H1 (cell line): ENCODE data around the gene TEDC1. TPM values are rescaled to one million over a fixed set of nuclear protein-coding genes. Genes with fewer than 3 reads are reported as not detected.

Source experiments
- CTCF ChIA-PET: fragments of 300-600 bp; sonication (Branson Sonifier 250); formaldehyde crosslinking; loops from one replicate; lab custom pipeline; 2021; ENCODE audit not compliant: partially characterized antibody; lab: Charles Lee
- POLR2A ChIA-PET: fragments of 300-600 bp; sonication (Branson Sonifier 250); formaldehyde crosslinking; loops from one replicate; lab custom pipeline; 2021; ENCODE audit warnings: inconsistent platforms; ENCODE audit not compliant: partially characterized antibody; lab: Charles Lee
- DNase-seq, 2 experiments: peaks; one replicate each; pipeline versions ENCODE4 v3.0.0 to v3.0.0-alpha.2; 2010 to 2022; ENCODE audit warnings: low spot score in 2 of 2, low read depth in 1 of 2, mixed read lengths in 1 of 2
- FAIRE-seq: peaks from 2 replicates; lab custom pipeline; 2011; peaks lifted over from hg19 to GRCh38; lab: Jason Lieb, UNC
- H2AFZ ChIP-seq: 2 replicates; pipeline ENCODE4 v1.8.1; 2012; ENCODE audit warnings: low read length, inconsistent platforms
- H2AK5ac ChIP-seq: 2 replicates; pipeline ENCODE4 v1.6.1; 2013; ENCODE audit warnings: low read depth, low read length
- H2BK120ac ChIP-seq: replicated peaks from 2 replicates; pipeline ENCODE3; 2013; ENCODE audit warnings: low read depth, low read length, inconsistent platforms
- H2BK12ac ChIP-seq: 2 replicates; pipeline ENCODE4 v1.6.1; 2013; ENCODE audit warnings: low read depth, low read length
- H2BK15ac ChIP-seq: 2 replicates; pipeline ENCODE4 v1.6.1; 2013; ENCODE audit warnings: low read length
- H2BK20ac ChIP-seq: 2 replicates; pipeline ENCODE4 v1.6.1; 2013; ENCODE audit warnings: low read length
- H2BK5ac ChIP-seq: 2 replicates; pipeline ENCODE4 v1.6.1; 2013; ENCODE audit warnings: low read depth, low read length
- H3K14ac ChIP-seq: 2 replicates; pipeline ENCODE4 v1.6.1; 2013; ENCODE audit warnings: inconsistent platforms; ENCODE audit not compliant: insufficient read length
- H3K18ac ChIP-seq: 2 replicates; pipeline ENCODE4 v1.6.1; 2013; ENCODE audit warnings: low read length; ENCODE audit errors: extremely low read depth
- H3K23ac ChIP-seq: 2 replicates; pipeline ENCODE4 v1.6.1; 2013; ENCODE audit warnings: inconsistent platforms; ENCODE audit not compliant: insufficient read length
- H3K23me2 ChIP-seq: 2 replicates; pipeline ENCODE4 v1.6.1; 2013; ENCODE audit warnings: low read depth, low read length
- H3K27ac ChIP-seq: 2 replicates; pipeline ENCODE4 v1.6.1; 2011; ENCODE audit warnings: low read depth, low read length, inconsistent platforms
- H3K27me3 ChIP-seq, 4 experiments: replicated peaks in 1 of 4; 1 replicate in 1 of 4; 2 replicates in 3 of 4; pipeline versions ENCODE4 v1.6.1 to v1.8.1; 2011 to 2013; ENCODE audit warnings: low read length in 3 of 4, mild to moderate bottlenecking in 3 of 4, inconsistent platforms in 2 of 4, mixed read lengths in 2 of 4, moderate library complexity in 1 of 4; ENCODE audit not compliant: control insufficient read depth in 3 of 4, insufficient read depth in 3 of 4; ENCODE audit errors: extremely low read depth in 1 of 4
- H3K36me3 ChIP-seq, 4 experiments: 2 replicates each; pipeline versions ENCODE4 v1.6.1 to v1.8.1; 2011 to 2013; ENCODE audit warnings: mild to moderate bottlenecking in 4 of 4, low read length in 3 of 4, moderate library complexity in 2 of 4, control low read depth in 1 of 4, inconsistent platforms in 1 of 4; ENCODE audit not compliant: insufficient read depth in 4 of 4, control insufficient read depth in 2 of 4
- H3K4ac ChIP-seq: replicated peaks from 2 replicates; pipeline ENCODE3; 2013; ENCODE audit warnings: low read length, low read depth, mixed read lengths, inconsistent platforms; ENCODE audit not compliant: insufficient read length
- H3K4me1 ChIP-seq, 4 experiments: replicated peaks in 1 of 4; 1 replicate in 1 of 4; 2 replicates in 3 of 4; pipeline versions ENCODE4 v1.6.1 to v1.8.1; 2011 to 2013; ENCODE audit warnings: low read length in 3 of 4, inconsistent platforms in 2 of 4, mixed read lengths in 1 of 4; ENCODE audit not compliant: insufficient read depth in 4 of 4, control insufficient read depth in 3 of 4
- H3K4me2 ChIP-seq, 2 experiments: 2 replicates each; pipeline versions ENCODE4 v1.6.1 to v1.8.1; 2011 to 2013; ENCODE audit warnings: low read depth in 2 of 2, low read length in 2 of 2, control low read depth in 1 of 2, inconsistent platforms in 1 of 2, mild to moderate bottlenecking in 1 of 2; ENCODE audit not compliant: insufficient read depth in 1 of 2
- H3K4me3 ChIP-seq, 4 experiments: fragments of 200-600, 300-600 bp in 1 of 4; sonication (generic), shearing (Covaris generic), sonication (Bioruptor Twin) in 1 of 4; 2 replicates each; pipeline versions ENCODE4 v1.5.1 to v1.8.1; 2011 to 2016; ENCODE audit warnings: low read length in 4 of 4, low read depth in 3 of 4, control low read depth in 2 of 4, inconsistent platforms in 2 of 4, mild to moderate bottlenecking in 2 of 4, mixed read lengths in 1 of 4, moderate library complexity in 1 of 4; ENCODE audit not compliant: insufficient read depth in 2 of 4; ENCODE audit errors: extremely low read depth in 1 of 4
- H3K56ac ChIP-seq: replicated peaks from 2 replicates; pipeline ENCODE3; 2013; ENCODE audit warnings: low read depth, mild to moderate bottlenecking, mixed read lengths, low read length, inconsistent platforms; ENCODE audit not compliant: insufficient read length
- H3K79me1 ChIP-seq: 2 replicates; pipeline ENCODE4 v1.6.1; 2013; ENCODE audit warnings: low read depth, low read length, control low read depth
- H3K79me2 ChIP-seq, 2 experiments: 2 replicates each; pipeline versions ENCODE4 v1.6.1 to v1.8.1; 2012 to 2013; ENCODE audit warnings: low read length in 2 of 2, mild to moderate bottlenecking in 2 of 2, inconsistent platforms in 1 of 2; ENCODE audit not compliant: insufficient read depth in 2 of 2, control insufficient read depth in 1 of 2
- H3K9ac ChIP-seq, 4 experiments: replicated peaks in 1 of 4; 1 replicate in 1 of 4; 2 replicates in 3 of 4; pipeline versions ENCODE4 v1.6.1 to v1.8.1; 2011 to 2013; ENCODE audit warnings: low read depth in 3 of 4, low read length in 3 of 4, control low read depth in 2 of 4, mild to moderate bottlenecking in 2 of 4, moderate library complexity in 2 of 4, inconsistent platforms in 1 of 4; ENCODE audit errors: extremely low read depth in 1 of 4
- H3K9me3 ChIP-seq, 2 experiments: 2 replicates each; pipeline versions ENCODE4 v1.6.1 to v1.8.1; 2012 to 2013; ENCODE audit warnings: mild to moderate bottlenecking in 2 of 2, moderate library complexity in 2 of 2, control low read depth in 1 of 2, inconsistent platforms in 1 of 2, low read depth in 1 of 2, low read length in 1 of 2, mixed read lengths in 1 of 2; ENCODE audit not compliant: insufficient read depth in 2 of 2
- H4K20me1 ChIP-seq, 2 experiments: replicated peaks in 1 of 2; 2 replicates each; pipeline versions ENCODE3 to v1.8.1; 2011 to 2013; ENCODE audit warnings: inconsistent platforms in 2 of 2, low read length in 2 of 2, mild to moderate bottlenecking in 1 of 2; ENCODE audit not compliant: insufficient read depth in 2 of 2, control insufficient read depth in 1 of 2
- H4K5ac ChIP-seq: 2 replicates; pipeline ENCODE4 v1.6.1; 2013; ENCODE audit warnings: low read length, low read depth, mixed read lengths, inconsistent platforms; ENCODE audit not compliant: insufficient read length
- H4K8ac ChIP-seq: 2 replicates; pipeline ENCODE4 v1.8.0; 2013; ENCODE audit warnings: mild to moderate bottlenecking, moderate library complexity, low read length, inconsistent platforms; ENCODE audit not compliant: insufficient read depth; ENCODE audit errors: extremely low read depth
- H4K91ac ChIP-seq: replicated peaks from 2 replicates; pipeline ENCODE3; 2013; ENCODE audit warnings: low read length, mixed read lengths, inconsistent platforms; ENCODE audit not compliant: insufficient read length
- BCL11A ChIP-seq, 2 experiments: IDR thresholded peaks; one replicate each; pipeline ENCODE4 v1.6.1; 2011; ENCODE audit warnings: low read depth in 2 of 2, low read length in 2 of 2, mild to moderate bottlenecking in 2 of 2
- CHD1 ChIP-seq: IDR thresholded peaks from 2 replicates; pipeline ENCODE4 v1.6.1; 2012; ENCODE audit warnings: low read depth, low read length, improper control_type of control experiment
- EP300 ChIP-seq, 2 experiments: IDR thresholded peaks; 1 replicate in 1 of 2; 2 replicates in 1 of 2; pipeline ENCODE4 v1.6.1; 2011 to 2012; ENCODE audit warnings: low read depth in 2 of 2, low read length in 2 of 2, mild to moderate bottlenecking in 2 of 2, borderline replicate concordance in 1 of 2, inconsistent platforms in 1 of 2, moderate library complexity in 1 of 2
- POLR2A ChIP-seq, 2 experiments: IDR thresholded peaks; 1 replicate in 1 of 2; 2 replicates in 1 of 2; pipeline ENCODE4 v1.6.1; 2011; ENCODE audit warnings: low read depth in 2 of 2, low read length in 2 of 2, mild to moderate bottlenecking in 2 of 2; ENCODE audit errors: control extremely low read depth in 1 of 2
- POLR2AphosphoS5 ChIP-seq: IDR thresholded peaks from 2 replicates; pipeline ENCODE4 v1.6.1; 2011; ENCODE audit warnings: low read depth, low read length
- RAD21 ChIP-seq, 2 experiments: IDR thresholded peaks in 1 of 2; conservative IDR thresholded peaks in 1 of 2; 2 replicates each; pipeline ENCODE4 v1.6.1; 2011; ENCODE audit warnings: low read depth in 2 of 2, low read length in 2 of 2, improper control_type of control experiment in 1 of 2, inconsistent platforms in 1 of 2, mild to moderate bottlenecking in 1 of 2, moderate library complexity in 1 of 2
- SIRT6 ChIP-seq: IDR thresholded peaks from one replicate; pipeline ENCODE4 v1.7.1; 2012; ENCODE audit warnings: low read length, inconsistent platforms
- SP1 ChIP-seq: IDR thresholded peaks from 2 replicates; pipeline ENCODE4 v1.6.1; 2011; ENCODE audit warnings: low read depth, low read length
- TBP ChIP-seq: IDR thresholded peaks from 2 replicates; pipeline ENCODE4 v1.6.1; 2011; ENCODE audit warnings: low read depth, low read length, improper control_type of control experiment
- WGBS, 2 experiments: shearing (Covaris generic) in 1 of 2; methylation state at CpG; one replicate each; pipeline versions ENCODE4 v1.1.6 to v1.1.7; 2013 to 2015; ENCODE audit warnings: low lambda C conversion rate in 2 of 2, mixed read lengths in 2 of 2, inconsistent platforms in 1 of 2, low coverage in 1 of 2, missing lambda C conversion rate in 1 of 2; ENCODE audit not compliant: insufficient replicate concordance in 2 of 2, insufficient coverage in 1 of 2, insufficient read length in 1 of 2; ENCODE audit errors: extremely low coverage in 1 of 2, missing lambda C conversion rate in 1 of 2; 5-methylcytosine and 5-hydroxymethylcytosine counted together
- polyA plus RNA-seq, 7 experiments: library from polyadenylated mRNA; depleted of rRNA in 3 of 7; stranded (reverse) in 5 of 7; unstranded in 2 of 7; fragments of >200 nt in 5 of 7; fragments of 200-250 nt in 2 of 7; gene quantifications; 1 replicate in 5 of 7; 2 replicates in 1 of 7; 4 replicates in 1 of 7; pipeline versions ENCODE4 v1.2.1 to v1.2.3, GENCODE V29; 2011 to 2013; ENCODE audit warnings: missing spikeins in 2 of 7, mixed read lengths in 2 of 7
- total RNA-seq: library from RNA; stranded (reverse); fragmentation: NEBNext Ultra II Directional; extraction: Animal tissue kit (Norgen Biotek cat#: 25700); gene quantifications from 2 replicates; pipeline ENCODE4 v1.2.1, GENCODE V29; 2021

TEDC1 gene
- total and polyA plus RNA-seq, 2 of the 8 experiments (the other 6 are each of a cell fraction or from before 2014, with no cell fraction given), result 5.6 to 14.8 TPM

GRCh38 chr14:105494606-105494929 is 3.5 kb downstream of the TEDC1 start:
- Histone ChIP-seq H4K5ac (no peak overlapping the region), H3K18ac (no peak overlapping the region), H4K20me1 (peaks cover 0 to 9% of the 10 kb centered on the region in 2 experiments), H2AFZ (no peak overlapping the region), H2BK20ac (no peak overlapping the region), H4K91ac (no peak overlapping the region), H3K4ac (no peak overlapping the region), H2AK5ac (no peak overlapping the region), H4K8ac (no peak overlapping the region; the same call in 1 of the 2 replicates), H2BK15ac (no peak overlapping the region), H2BK120ac (no peak overlapping the region), H3K14ac (no peak overlapping the region), H3K4me3 (no peak overlapping the region), H3K79me2 (no peaks in the 10 kb centered on the region), H3K9me3 (no peaks in the 10 kb centered on the region), H3K23me2 (peaks cover 5% of the 10 kb centered on the region; the same call in 1 of the 2 replicates), H2BK12ac (no peak overlapping the region), H3K27me3 (no peaks in the 10 kb centered on the region; a peak in 2 of 7 replicates), H2BK5ac (no peak overlapping the region), H3K23ac (no peak overlapping the region), H3K36me3 (no peaks in the 10 kb centered on the region; a peak in 2 of 8 replicates), H3K27ac (no peak overlapping the region), H3K4me1 (peaks cover 0 to 3% (median 0%) of the 10 kb centered on the region in 4 experiments; a peak in 4 of 7 replicates), H3K79me1 (no peaks in the 10 kb centered on the region), H3K56ac (no peak overlapping the region), H3K9ac (no peak overlapping the region), H3K4me2 (no peak overlapping the region)
- FAIRE-seq (no peak), DNase-seq (no peak)
- ChIA-PET POLR2A (interaction anchor here (1.2 kb wide), 1 partner anchor 11 kb away, joined by 3 read pairs; no protein-coding TSS in a partner anchor), CTCF (no interaction called here)
- TF ChIP-seq CHD1 (no peak), EP300 (IDR thresholded peaks at IDR 0.05; ENCODE audit: borderline replicate concordance in 1 of 2, low read depth in 2 of 2, low read length in 2 of 2) (no peak), POLR2A (IDR thresholded peaks at IDR 0.05; ENCODE audit: control extremely low read depth in 1 of 2, low read depth in 2 of 2, low read length in 2 of 2) (no peak), SP1 (no peak), RAD21 (IDR thresholded peaks at IDR 0.05 in 1 of 2, conservative IDR thresholded peaks at IDR 0.05 in 1 of 2; ENCODE audit: low read depth in 2 of 2, low read length in 2 of 2) (no peak), SIRT6 (no peak), TBP (no peak), BCL11A (IDR thresholded peaks at IDR 0.05; ENCODE audit: low read depth in 2 of 2, low read length in 2 of 2) (no peak), POLR2AphosphoS5 (no peak)
- 98% methylated on average over 6 of the region's 6 CpGs; no CpG with 5 or more reads in 1 of the 2 experiments for WGBS, 2 experiments
